Esophagus (tissue), 2 donors: ENCODE data around the gene INPP4A. TPM values are rescaled to one million over a fixed set of nuclear protein-coding genes. Genes with fewer than 3 reads are reported as not detected.

Experiments used
- H3K27ac ChIP-seq, 2 donors: one replicate each; pipeline ENCODE4 v1.5.1; 2013; ENCODE audit warnings: low read depth in 2 of 2, mild to moderate bottlenecking in 2 of 2, inconsistent platforms in 1 of 2, low read length in 1 of 2, moderate library complexity in 1 of 2
- H3K27me3 ChIP-seq, 2 donors: one replicate each; pipeline ENCODE4 v1.6.1; 2013; ENCODE audit warnings: low read length in 2 of 2, control low read depth in 1 of 2, mild to moderate bottlenecking in 1 of 2; ENCODE audit not compliant: insufficient read depth in 2 of 2, control insufficient read depth in 1 of 2
- H3K36me3 ChIP-seq, 2 donors: one replicate each; pipeline ENCODE4 v1.6.1; 2013; ENCODE audit warnings: low read length in 1 of 2; ENCODE audit not compliant: control insufficient read depth in 2 of 2, insufficient read depth in 2 of 2
- H3K4me1 ChIP-seq, 2 donors: one replicate each; pipeline ENCODE4 v1.6.1; 2013; ENCODE audit warnings: low read length in 1 of 2; ENCODE audit not compliant: control insufficient read depth in 2 of 2, insufficient read depth in 2 of 2
- H3K4me3 ChIP-seq, 2 donors: one replicate each; pipeline ENCODE4 v1.5.1; 2013; ENCODE audit warnings: low read length in 2 of 2, mild to moderate bottlenecking in 2 of 2, low read depth in 1 of 2, moderate library complexity in 1 of 2
- H3K9me3 ChIP-seq, 2 donors: one replicate each; pipeline ENCODE4 v1.6.1; 2013; ENCODE audit warnings: mild to moderate bottlenecking in 2 of 2, low read depth in 1 of 2, low read length in 1 of 2, moderate library complexity in 1 of 2; ENCODE audit not compliant: control insufficient read depth in 2 of 2, insufficient read depth in 1 of 2
- WGBS, 2 donors: extraction: QIAGEN DNeasy Blood & Tissue Kit; methylation state at CpG; one replicate each; pipeline ENCODE4 v1.1.7; 2013; 5-methylcytosine and 5-hydroxymethylcytosine counted together
- polyA plus RNA-seq, 2 donors: library from polyadenylated mRNA; stranded (reverse); fragments of 200-250 nt; gene quantifications; one replicate each; pipeline ENCODE4 v1.2.3, GENCODE V29; 2013
- donor health status: healthy with polysubstance abuse.
- donor health status: Bipolar disorder and iron deficiency.

Gene INPP4A
- polyA plus RNA-seq, 2 donors, result 3.4 to 3.8 TPM

- 92 to 93% methylated on average over 13 of the region's 13 CpGs for WGBS, 2 donors
- H3K4me1 ChIP-seq, result no peaks in the 10 kb centered on the region
- H3K27ac ChIP-seq, result no peak overlapping the region
- no peaks in the 10 kb centered on the region for H3K9me3 ChIP-seq
- no peak overlapping the region for H3K4me3 ChIP-seq
- H3K36me3 ChIP-seq, result peaks cover 0 to 29% of the 10 kb centered on the region in 2 donors
- H3K27me3 ChIP-seq, result no peaks in the 10 kb centered on the region
Measured at GRCh38 chr2:98571121-98571701, 126.6 kb downstream of the INPP4A start.

- WGBS, 2 donors, result 92 to 93% methylated on average over 9 of the region's 9 CpGs
- Histone ChIP-seq H3K27me3 (no peaks in the 10 kb centered on the region), H3K36me3 (peaks cover 0 to 30% of the 10 kb centered on the region in 2 donors), H3K4me1 (no peaks in the 10 kb centered on the region), H3K9me3 (no peaks in the 10 kb centered on the region), H3K27ac (no peak overlapping the region), H3K4me3 (no peak overlapping the region)
Measured at GRCh38 chr2:98571796-98572195, 127.1 kb downstream of the INPP4A start.

- Histone ChIP-seq H3K27me3 (no peaks in the 10 kb centered on the region), H3K36me3 (peaks cover 0 to 34% of the 10 kb centered on the region in 2 donors), H3K4me3 (no peak overlapping the region), H3K4me1 (no peaks in the 10 kb centered on the region), H3K9me3 (no peaks in the 10 kb centered on the region), H3K27ac (no peak overlapping the region)
- 85 to 92% methylated on average over 5 of the region's 5 CpGs for WGBS, 2 donors
Measured at GRCh38 chr2:98572211-98572610, 127.6 kb downstream of the INPP4A start.

DNA sequence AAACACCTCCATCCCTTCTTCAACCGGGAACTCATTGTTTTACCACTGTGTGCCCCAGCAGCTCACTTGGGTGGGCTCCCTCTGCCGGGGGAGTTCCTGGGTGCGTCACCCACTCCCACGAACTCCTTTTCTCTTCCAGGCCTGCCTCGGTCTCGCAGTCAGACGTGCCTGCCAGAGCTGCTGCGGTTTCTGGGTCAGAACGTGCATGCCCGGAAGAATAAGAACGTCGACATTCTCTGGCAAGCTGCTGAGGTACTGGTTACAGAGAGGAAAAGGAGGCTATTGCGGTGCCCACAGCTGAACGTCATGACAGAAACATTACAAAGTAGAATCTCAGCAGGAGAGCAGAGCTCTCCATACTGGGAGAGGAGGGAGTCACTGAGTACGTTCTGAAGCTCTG is 128.0 kb downstream of the INPP4A start:
- peaks cover 0 to 35% of the 10 kb centered on the region in 2 donors for H3K36me3 ChIP-seq

GRCh38 chr2:98573426-98573825 is 128.8 kb downstream of the INPP4A start:
- Histone ChIP-seq H3K36me3 (peaks cover 0 to 39% of the 10 kb centered on the region in 2 donors), H3K9me3 (no peaks in the 10 kb centered on the region), H3K4me3 (no peak overlapping the region), H3K27me3 (no peaks in the 10 kb centered on the region), H3K27ac (no peak overlapping the region), H3K4me1 (no peaks in the 10 kb centered on the region)
- WGBS, 2 donors, result 95 to 96% methylated on average over 13 of the region's 13 CpGs

More for the DNA sequence above, 128.0 kb downstream of the INPP4A start:
- no peak overlapping the region for H3K4me3 ChIP-seq
- WGBS, 2 donors, result 90 to 92% methylated on average over 15 of the region's 15 CpGs
- no peaks in the 10 kb centered on the region for H3K4me1 ChIP-seq
- H3K27ac ChIP-seq, result no peak overlapping the region
- H3K9me3 ChIP-seq, result no peaks in the 10 kb centered on the region
- H3K27me3 ChIP-seq, result no peaks in the 10 kb centered on the region

DNA sequence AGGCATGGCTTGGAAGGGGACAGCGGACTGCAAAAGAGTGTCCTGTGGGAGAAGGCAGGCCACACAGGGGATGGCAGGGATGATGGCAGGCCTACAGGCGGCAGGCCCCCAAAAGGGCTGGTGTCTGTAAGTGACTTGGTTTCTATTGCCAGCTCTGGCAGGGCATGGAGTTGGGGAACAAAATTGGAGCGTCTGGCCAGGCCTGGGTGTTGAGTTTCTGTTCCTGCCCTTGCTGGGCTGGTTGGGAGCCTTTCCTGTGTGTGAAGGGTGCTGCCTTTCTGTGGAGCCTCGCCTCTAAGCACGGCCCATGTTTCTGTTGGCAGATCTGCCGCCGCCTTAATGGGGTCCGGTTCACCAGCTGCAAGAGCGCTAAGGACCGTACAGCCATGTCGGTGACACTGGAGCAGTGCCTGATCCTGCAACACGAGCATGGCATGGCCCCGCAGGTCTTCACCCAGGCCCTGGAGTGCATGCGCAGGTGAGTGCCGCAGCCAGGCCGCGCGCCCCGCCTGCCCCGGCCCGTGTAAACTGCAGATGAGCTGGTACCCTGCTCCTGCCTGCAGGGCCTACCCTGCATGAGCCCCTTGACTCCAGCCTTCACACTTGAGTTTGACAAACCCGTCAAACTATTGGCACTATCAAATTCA is 132.1 kb downstream of the INPP4A start:
- H3K4me1 ChIP-seq, result no peaks in the 10 kb centered on the region
- no peaks in the 10 kb centered on the region for H3K9me3 ChIP-seq
- no peak overlapping the region for H3K4me3 ChIP-seq
- H3K27ac ChIP-seq, result no peak overlapping the region
- WGBS, 2 donors, result 90 to 92% methylated on average over 22 of the region's 22 CpGs
- H3K36me3 ChIP-seq, result peaks cover 2 to 25% of the 10 kb centered on the region in 2 donors
- no peaks in the 10 kb centered on the region for H3K27me3 ChIP-seq

DNA sequence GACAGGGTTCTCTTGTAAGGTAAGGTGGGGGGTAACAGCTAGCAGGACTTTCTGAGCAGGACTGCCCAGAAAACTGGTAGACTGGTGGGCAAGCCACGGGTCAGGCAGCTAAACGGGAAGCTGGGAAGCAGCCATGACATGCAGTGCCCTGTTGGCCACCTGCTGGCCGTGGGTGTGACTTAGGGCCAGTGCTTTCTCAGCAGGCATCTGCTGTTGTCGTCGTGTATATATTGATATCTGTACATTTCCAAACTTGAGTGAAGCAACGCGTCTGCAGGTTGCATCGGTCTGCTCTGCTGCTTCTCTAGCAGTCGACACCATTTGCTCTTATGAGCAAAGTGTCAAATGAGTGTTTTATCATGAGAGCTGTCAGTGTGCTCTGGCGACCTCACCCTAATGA is 132.7 kb downstream of the INPP4A start:
- 77 to 78% methylated on average over 10 of the region's 10 CpGs for WGBS, 2 donors
- H3K9me3 ChIP-seq, result no peaks in the 10 kb centered on the region
- H3K27me3 ChIP-seq, result no peaks in the 10 kb centered on the region
- no peak overlapping the region for H3K4me3 ChIP-seq
- H3K4me1 ChIP-seq, result no peaks in the 10 kb centered on the region
- no peak overlapping the region for H3K27ac ChIP-seq
- peaks cover 2 to 22% of the 10 kb centered on the region in 2 donors for H3K36me3 ChIP-seq

DNA sequence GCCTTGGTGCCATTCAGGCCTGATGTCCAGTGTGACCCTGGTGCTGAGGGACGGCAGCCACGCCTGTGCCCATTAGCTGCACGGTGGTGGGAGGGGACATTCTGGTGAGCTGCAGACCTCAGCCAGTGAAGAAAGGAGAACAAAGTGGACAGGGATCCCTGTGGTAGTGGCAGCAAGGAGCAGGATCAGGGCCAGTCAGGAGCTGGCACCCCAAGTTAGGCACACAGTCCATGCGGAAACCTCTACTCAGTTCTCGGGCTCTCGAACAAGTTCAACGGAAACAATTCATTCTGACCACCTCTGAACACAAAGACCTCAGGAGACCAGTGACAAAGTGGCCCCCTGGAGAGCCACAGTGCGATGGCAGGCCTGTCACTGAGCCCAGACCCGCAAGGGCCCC is 133.6 kb downstream of the INPP4A start:
- peaks cover 2 to 24% of the 10 kb centered on the region in 2 donors for H3K36me3 ChIP-seq
- H3K27me3 ChIP-seq, result no peaks in the 10 kb centered on the region
- H3K4me3 ChIP-seq, result no peak overlapping the region
- H3K9me3 ChIP-seq, result no peaks in the 10 kb centered on the region
- no peak overlapping the region for H3K27ac ChIP-seq
- WGBS, 2 donors, result 91 to 93% methylated on average over 9 of the region's 9 CpGs
- H3K4me1 ChIP-seq, result no peaks in the 10 kb centered on the region

GRCh38 chr2:98579926-98580325 is 135.3 kb downstream of the INPP4A start:
- Histone ChIP-seq H3K9me3 (no peaks in the 10 kb centered on the region), H3K27me3 (no peaks in the 10 kb centered on the region), H3K36me3 (peaks cover 2 to 27% of the 10 kb centered on the region in 2 donors), H3K4me3 (no peak overlapping the region), H3K4me1 (no peaks in the 10 kb centered on the region), H3K27ac (no peak overlapping the region)
- WGBS, 2 donors, result 86 to 89% methylated on average over 7 of the region's 7 CpGs
